Brain microvascular endothelial cell (primary cell): ENCODE measurements around the gene TMA7B.

Experiments
- DNase-seq: peaks from one replicate; pipeline ENCODE4 v3.0.0-alpha.2; 2020
- H3K27ac ChIP-seq: fragments of 250-450 bp; sonication (Bioruptor Pico); 2 replicates; pipeline ENCODE4 v1.5.1; 2020; ENCODE audit warnings: mild to moderate bottlenecking, moderate library complexity
- H3K27me3 ChIP-seq: fragments of 250-450 bp; sonication (Bioruptor Pico); replicated peaks from 2 replicates; pipeline ENCODE4 v1.5.1; 2020; ENCODE audit warnings: mild to moderate bottlenecking
- H3K36me3 ChIP-seq: fragments of 250-450 bp; sonication (Bioruptor Pico); replicated peaks from 2 replicates; pipeline ENCODE4 v1.5.1; 2020; ENCODE audit warnings: mild to moderate bottlenecking
- H3K4me3 ChIP-seq: 2 replicates; pipeline ENCODE4 v1.5.1; 2011; ENCODE audit warnings: low read depth, mild to moderate bottlenecking, control low read depth, low read length, moderate library complexity
- in situ Hi-C: cut with HindIII; loops from 2 replicates; pipeline ENCODE4 v1.10.0; 2017; ENCODE audit warnings: low sequenced_read_pairs, low pct_ligation_motif_present
- TF ChIP-seq, protein P1 (sequence below): IDR thresholded peaks from 2 replicates; pipeline ENCODE4 v1.5.1; 2011; ENCODE audit warnings: low read depth, mild to moderate bottlenecking, moderate library complexity, low read length, control low read depth, inconsistent platforms; ENCODE audit errors: missing control alignments

TMA7B gene

DNA sequence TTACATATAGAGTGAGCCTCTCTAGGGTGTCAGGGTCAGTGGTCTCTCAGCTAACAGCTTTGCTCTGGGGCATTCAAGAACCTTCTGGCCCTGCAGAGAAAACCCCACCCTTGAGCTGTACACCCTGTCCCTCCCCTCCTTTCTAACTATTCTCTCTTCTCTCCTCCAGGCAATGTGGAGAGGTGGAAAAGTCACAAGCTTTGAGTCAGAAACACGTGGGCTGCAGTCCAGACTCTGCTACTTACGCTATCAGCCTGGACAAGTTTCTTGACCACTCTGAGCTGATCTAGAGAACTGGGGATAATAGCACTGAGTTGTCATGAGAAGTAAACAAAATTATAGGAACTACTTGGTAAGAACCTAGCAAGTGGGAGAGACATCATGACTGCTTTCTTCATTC is 23.8 kb downstream of the TMA7B start:
- Histone ChIP-seq H3K36me3 (no peaks in the 10 kb centered on the region), H3K27ac (no peak overlapping the region), H3K27me3 (no peaks in the 10 kb centered on the region), H3K4me3 (no peak overlapping the region)
- peak; percentile 47 for DNase-seq
- in situ Hi-C loops: no loop called here
- TF ChIP-seq, protein P1, sequence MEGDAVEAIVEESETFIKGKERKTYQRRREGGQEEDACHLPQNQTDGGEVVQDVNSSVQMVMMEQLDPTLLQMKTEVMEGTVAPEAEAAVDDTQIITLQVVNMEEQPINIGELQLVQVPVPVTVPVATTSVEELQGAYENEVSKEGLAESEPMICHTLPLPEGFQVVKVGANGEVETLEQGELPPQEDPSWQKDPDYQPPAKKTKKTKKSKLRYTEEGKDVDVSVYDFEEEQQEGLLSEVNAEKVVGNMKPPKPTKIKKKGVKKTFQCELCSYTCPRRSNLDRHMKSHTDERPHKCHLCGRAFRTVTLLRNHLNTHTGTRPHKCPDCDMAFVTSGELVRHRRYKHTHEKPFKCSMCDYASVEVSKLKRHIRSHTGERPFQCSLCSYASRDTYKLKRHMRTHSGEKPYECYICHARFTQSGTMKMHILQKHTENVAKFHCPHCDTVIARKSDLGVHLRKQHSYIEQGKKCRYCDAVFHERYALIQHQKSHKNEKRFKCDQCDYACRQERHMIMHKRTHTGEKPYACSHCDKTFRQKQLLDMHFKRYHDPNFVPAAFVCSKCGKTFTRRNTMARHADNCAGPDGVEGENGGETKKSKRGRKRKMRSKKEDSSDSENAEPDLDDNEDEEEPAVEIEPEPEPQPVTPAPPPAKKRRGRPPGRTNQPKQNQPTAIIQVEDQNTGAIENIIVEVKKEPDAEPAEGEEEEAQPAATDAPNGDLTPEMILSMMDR: no peak

DNA sequence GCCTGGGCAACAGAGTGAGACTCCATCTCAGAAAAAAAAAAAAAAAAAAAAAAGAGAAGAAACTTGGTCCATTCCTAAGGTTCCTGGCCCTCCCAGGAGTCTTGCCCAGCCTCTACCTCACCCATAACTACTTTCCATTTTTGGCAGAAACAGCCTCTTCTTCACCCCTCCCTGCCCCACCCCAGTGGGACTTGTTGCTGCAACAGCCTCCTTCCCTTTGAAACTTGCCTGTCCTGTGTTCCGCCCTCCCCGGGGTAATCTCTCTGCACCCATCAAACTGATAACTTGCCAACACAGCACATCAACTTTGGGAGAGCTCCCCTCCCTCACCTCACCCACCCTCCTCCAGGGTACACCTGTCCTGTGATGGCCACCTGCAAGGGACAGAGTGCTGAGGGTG is 24.5 kb downstream of the TMA7B start:
- TF ChIP-seq, protein P1: no peak
- no peaks in the 10 kb centered on the region for H3K27me3 ChIP-seq
- no peak overlapping the region for H3K27ac ChIP-seq
- H3K4me3 ChIP-seq: no peak overlapping the region
- no peak for DNase-seq
- H3K36me3 ChIP-seq: no peaks in the 10 kb centered on the region
- in situ Hi-C loops: no loop called here

DNA sequence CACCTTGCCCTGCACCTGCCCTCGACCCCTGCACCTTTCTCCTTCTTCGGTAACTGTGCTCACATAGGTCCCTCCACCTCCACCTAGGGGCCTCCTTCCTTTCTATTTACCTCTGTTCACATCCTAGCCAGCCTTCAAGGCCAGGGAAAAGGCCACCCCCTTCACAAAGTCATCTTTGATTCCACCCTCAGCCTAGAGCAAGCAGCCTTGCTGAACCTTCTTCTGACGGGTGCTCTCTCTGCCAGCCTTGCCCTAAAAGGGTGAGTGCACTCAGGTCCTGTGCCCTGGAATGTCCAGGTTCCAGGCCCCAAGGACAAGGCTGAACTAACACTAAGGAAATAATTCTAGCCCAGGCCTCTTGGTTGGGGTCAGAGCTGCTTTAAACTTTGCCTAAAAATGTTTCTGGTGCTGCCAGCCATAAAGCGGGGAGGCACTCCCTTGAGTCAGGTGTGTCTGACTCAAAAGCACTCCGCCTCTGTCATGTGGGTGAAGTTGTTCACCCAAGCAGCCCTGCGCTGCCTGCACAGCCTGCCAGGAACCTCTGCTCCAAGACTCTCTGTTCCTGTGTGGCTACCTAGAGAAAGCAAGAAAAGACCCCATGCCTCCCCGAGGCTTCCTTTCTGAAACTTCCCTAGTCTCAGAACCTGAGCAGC is 25.3 kb downstream of the TMA7B start:
- no peak overlapping the region for H3K27ac ChIP-seq
- no peaks in the 10 kb centered on the region for H3K27me3 ChIP-seq
- no peaks in the 10 kb centered on the region for H3K36me3 ChIP-seq
- TF ChIP-seq, protein P1: no peak
- DNase-seq: no peak
- in situ Hi-C loops: no loop called here
- H3K4me3 ChIP-seq: no peak overlapping the region

- TF ChIP-seq, protein P1: no peak
- no peaks in the 10 kb centered on the region for H3K36me3 ChIP-seq
- no peak overlapping the region for H3K4me3 ChIP-seq
- H3K27ac ChIP-seq: no peak overlapping the region
- in situ Hi-C loops: no loop called here
- DNase-seq: no peak
- no peaks in the 10 kb centered on the region for H3K27me3 ChIP-seq
Measured at GRCh38 chr22:39988386-39989114, 28.4 kb downstream of the TMA7B start.

DNA sequence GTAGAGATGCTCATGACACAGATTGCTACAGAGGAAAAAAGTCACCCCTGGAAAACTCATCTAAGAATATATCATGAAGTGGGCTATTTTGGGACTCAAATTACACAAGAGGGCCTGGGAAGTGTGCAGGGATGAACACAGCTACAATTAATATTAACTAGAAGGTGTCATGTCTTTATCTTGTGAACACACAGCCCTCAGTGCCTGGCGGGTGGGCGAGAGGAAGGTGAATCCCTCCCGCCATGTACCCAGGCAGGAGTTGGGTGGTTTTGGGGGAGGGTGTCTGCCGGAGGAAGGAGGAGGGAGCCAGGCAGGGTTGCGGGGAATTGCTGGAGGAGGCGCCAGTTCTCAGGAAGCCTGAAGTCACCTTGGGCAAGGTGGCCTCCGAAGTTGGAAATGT is 29.4 kb downstream of the TMA7B start:
- Histone ChIP-seq H3K36me3 (no peaks in the 10 kb centered on the region), H3K27me3 (peaks cover 3% of the 10 kb centered on the region), H3K27ac (no peak overlapping the region), H3K4me3 (no peak overlapping the region)
- TF ChIP-seq, protein P1: no peak
- no peak for DNase-seq
- in situ Hi-C loops: no loop called here
